Right lobe of liver (tissue), 6 donors: ENCODE data around the gene TSR3. TPM values are rescaled to one million over a fixed set of nuclear protein-coding genes. Genes with fewer than 3 reads are reported as not detected.

ENCODE experiments used
- ATAC-seq, 4 donors: fragments of 200-7000 bp; cut with Tn5 transposase; one replicate each; pipeline ENCODE4 v1.9.1; 2020; ENCODE audit warnings: mild to moderate bottlenecking in 4 of 4, moderate library complexity in 4 of 4
- DNase-seq, 3 donors: peaks; one replicate each; pipeline ENCODE4 v3.0.0-alpha.2; 2020
- H3K27ac ChIP-seq, 3 donors: fragments of 200-600 bp; one replicate each; pipeline ENCODE4 v1.8.0; 2022
- H3K27me3 ChIP-seq, 2 donors: fragments of 200-600 bp; one replicate each; pipeline ENCODE4 v1.8.0; 2022
- H3K36me3 ChIP-seq, 4 donors: fragments of 200-600 bp; sonication (generic) in 1 of 4; one replicate each; pipeline versions ENCODE4 v1.5.1 to v1.8.0; 2017 to 2022; ENCODE audit warnings: control low read depth in 1 of 4
- H3K4me1 ChIP-seq, 4 donors: fragments of 200-600 bp; sonication (generic) in 1 of 4; one replicate each; pipeline versions ENCODE4 v1.5.1 to v1.8.0; 2017 to 2022; ENCODE audit warnings: control low read depth in 1 of 4
- H3K4me3 ChIP-seq, 3 donors: fragments of 200-600 bp; one replicate each; pipeline ENCODE4 v1.8.0; 2022
- H3K9me3 ChIP-seq, 4 donors: fragments of 200-600 bp; sonication (generic) in 1 of 4; one replicate each; pipeline versions ENCODE4 v1.5.1 to v1.8.0; 2017 to 2022; ENCODE audit warnings: control low read depth in 1 of 4
- POLR2A ChIP-seq: fragments of 450-650 bp; IDR thresholded peaks from one replicate; pipeline ENCODE4 v1.6.1; 2017; ENCODE audit warnings: antibody characterized with exemption, mild to moderate bottlenecking
- WGBS: methylation state at CpG from one replicate; pipeline ENCODE4 v1.1.6; 2018; ENCODE audit warnings: low coverage, low lambda C conversion rate; ENCODE audit not compliant: insufficient coverage; ENCODE audit errors: missing lambda C conversion rate; 5-methylcytosine and 5-hydroxymethylcytosine counted together
- intact Hi-C, 2 donors: fragments of 100-400 bp; cut with DNase I; formaldehyde crosslinking; loops; one replicate each; pipeline versions ENCODE4 v1.11.2 to v1.14.1; 2022
- total RNA-seq, 6 experiments: library from RNA; depleted of rRNA in 2 of 6; stranded (reverse); fragments of >200 nt in 2 of 6; fragmentation: NEBNext Ultra II Directional in 3 of 6; extraction: Animal tissue kit (Norgen Biotek cat#: 25700) in 3 of 6; gene quantifications; one replicate each; pipeline versions ENCODE4 v1.1.0 to v1.2.4, GENCODE V29; 2016 to 2023
- TF ChIP-seq, protein P1 (sequence below), 4 donors: fragments of 200-600 bp in 3 of 4; fragments of 450-650 bp in 1 of 4; IDR thresholded peaks; one replicate each; pipeline versions ENCODE4 v1.5.1 to v1.8.0; 2016 to 2022; ENCODE audit warnings: antibody characterized with exemption in 4 of 4, mild to moderate bottlenecking in 2 of 4
- donor health status: DM: no; HTN: yes; CAD: no.
- donor health status: DM: no; HTN: no; CAD: no.
- donor health status: DM: no; HTN: no; CAD: no.
- donor health status: DM: no; HTN: yes; CAD: no.
- donor health status: DM: no; HTN: yes; CAD: no.

The TSR3 gene
- total RNA-seq, 6 experiments from 2014 or later = 20.7 to 66.5 (median 24.5) TPM

DNA sequence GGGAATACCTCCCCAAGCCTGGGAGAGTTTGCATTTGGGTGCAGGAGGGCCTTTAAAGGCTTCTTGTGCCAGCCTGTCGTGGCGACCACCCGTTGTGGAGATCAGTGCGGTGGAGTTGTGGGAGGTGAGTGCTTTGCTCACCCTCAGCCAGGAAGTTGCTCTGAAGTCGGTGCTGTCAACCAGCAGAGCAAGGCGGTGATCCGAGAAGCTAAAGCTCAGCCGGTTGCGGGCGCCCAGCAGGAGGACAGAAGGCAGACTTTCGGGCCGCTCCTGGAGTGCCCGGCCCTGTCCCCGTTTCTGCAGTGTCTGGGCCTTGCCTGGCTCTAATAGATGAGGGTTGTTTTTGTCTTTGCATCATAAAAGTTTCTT lies 40.9 kb downstream of the TSR3 start:
- TF ChIP-seq POLR2A = no peak
- TF ChIP-seq, protein P1, sequence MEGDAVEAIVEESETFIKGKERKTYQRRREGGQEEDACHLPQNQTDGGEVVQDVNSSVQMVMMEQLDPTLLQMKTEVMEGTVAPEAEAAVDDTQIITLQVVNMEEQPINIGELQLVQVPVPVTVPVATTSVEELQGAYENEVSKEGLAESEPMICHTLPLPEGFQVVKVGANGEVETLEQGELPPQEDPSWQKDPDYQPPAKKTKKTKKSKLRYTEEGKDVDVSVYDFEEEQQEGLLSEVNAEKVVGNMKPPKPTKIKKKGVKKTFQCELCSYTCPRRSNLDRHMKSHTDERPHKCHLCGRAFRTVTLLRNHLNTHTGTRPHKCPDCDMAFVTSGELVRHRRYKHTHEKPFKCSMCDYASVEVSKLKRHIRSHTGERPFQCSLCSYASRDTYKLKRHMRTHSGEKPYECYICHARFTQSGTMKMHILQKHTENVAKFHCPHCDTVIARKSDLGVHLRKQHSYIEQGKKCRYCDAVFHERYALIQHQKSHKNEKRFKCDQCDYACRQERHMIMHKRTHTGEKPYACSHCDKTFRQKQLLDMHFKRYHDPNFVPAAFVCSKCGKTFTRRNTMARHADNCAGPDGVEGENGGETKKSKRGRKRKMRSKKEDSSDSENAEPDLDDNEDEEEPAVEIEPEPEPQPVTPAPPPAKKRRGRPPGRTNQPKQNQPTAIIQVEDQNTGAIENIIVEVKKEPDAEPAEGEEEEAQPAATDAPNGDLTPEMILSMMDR (IDR thresholded peaks at IDR 0.05) = no peak
- peak overlapping the region in 1 of 3 donors; percentile 100 for H3K27ac ChIP-seq
- ATAC-seq = no peak
- WGBS = 2% methylated on average over 6 of the region's 14 CpGs
- peaks cover 0 to 24% (median 11%) of the 10 kb centered on the region in 4 donors for H3K4me1 ChIP-seq
- no peaks in the 10 kb centered on the region for H3K27me3 ChIP-seq
- peak in 1 of 3 donors; percentile 46 for DNase-seq
- peak overlapping the region; percentile 67 to 85 (median 68) for H3K4me3 ChIP-seq
- peaks cover 0 to 25% (median 6%) of the 10 kb centered on the region in 4 donors for H3K36me3 ChIP-seq
- intact Hi-C loops = no loop called here
- H3K9me3 ChIP-seq = no peaks in the 10 kb centered on the region

DNA sequence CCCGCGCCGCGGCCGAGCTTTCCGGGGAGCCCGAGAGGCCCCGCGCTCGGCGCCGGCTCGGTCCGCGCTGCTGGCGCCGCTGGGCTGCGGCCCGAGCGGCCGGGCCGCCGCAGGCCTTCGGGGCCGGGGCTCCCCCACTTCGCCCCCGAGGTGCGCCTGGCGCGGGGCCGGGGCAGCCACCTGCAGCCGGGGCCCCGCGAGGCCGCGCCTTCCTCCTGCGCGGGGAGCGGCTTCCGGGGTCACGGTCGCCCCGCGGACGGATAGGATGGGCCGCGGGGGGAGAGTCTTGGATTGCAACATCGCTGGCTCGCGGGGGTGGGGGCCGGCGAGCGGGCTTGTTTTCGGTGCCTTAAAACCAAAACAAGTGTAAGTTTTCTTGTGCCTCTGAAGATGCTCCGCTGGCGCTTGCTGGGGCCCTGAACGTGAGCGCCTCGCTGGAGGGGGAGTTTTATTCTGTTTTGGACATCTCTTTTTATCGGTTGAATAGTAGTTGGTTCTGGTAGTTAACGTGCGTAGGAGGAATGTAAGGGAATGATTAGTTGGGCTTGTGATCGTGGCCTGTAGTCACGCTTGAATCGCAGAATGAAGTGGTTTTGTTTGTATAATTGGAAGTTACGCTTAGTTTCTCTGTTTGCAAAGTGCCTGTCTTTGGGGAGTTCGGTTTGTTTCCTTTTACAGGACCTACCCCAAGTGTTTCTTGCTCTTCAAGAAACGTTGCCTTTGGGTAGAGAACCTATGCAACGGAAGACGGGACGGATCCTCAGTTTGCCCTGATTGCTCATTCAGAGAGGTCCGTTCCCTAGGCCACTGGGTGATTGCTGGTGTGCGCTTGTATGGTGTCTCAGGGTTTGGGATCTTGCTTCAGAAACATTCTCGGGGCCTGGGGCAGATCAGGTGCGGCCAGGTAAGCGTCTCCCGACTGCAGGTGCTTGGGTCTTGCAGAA lies 41.5 kb downstream of the TSR3 start:
- DNase-seq (peak in 2 of 3 donors; percentile 67 to 70), ATAC-seq (peak in 2 of 4 donors; percentile 7 to 17)
- Histone ChIP-seq H3K4me1 (peaks cover 0 to 24% (median 11%) of the 10 kb centered on the region in 4 donors), H3K4me3 (peak overlapping the region; percentile 67 to 85 (median 68)), H3K9me3 (no peaks in the 10 kb centered on the region), H3K27me3 (no peaks in the 10 kb centered on the region), H3K27ac (peak overlapping the region in 2 of 3 donors; percentile 33 to 100), H3K36me3 (peaks cover 0 to 18% (median 3%) of the 10 kb centered on the region in 4 donors)
- TF ChIP-seq, protein P1 (IDR thresholded peaks at IDR 0.05) = no peak
- WGBS = 0% methylated on average over 45 of the region's 77 CpGs
- intact Hi-C loops = no loop called here

GRCh38 chr16:1308977-1309885 lies 42.4 kb downstream of the TSR3 start, which contains the start of gene UBE2I:
UBE2I (plus strand) TSS chr16:1309636; CDS start chr16:1314031, 4,395 bp downstream.
- TF ChIP-seq POLR2A = peak; percentile 61
- TF ChIP-seq, protein P1 (IDR thresholded peaks at IDR 0.05) = no peak
- peak; percentile 85 to 93 (median 88) for ATAC-seq
- WGBS = 0% methylated on average over 12 of the region's 117 CpGs

More at GRCh38 chr16:1308977-1309885, 42.4 kb downstream of the TSR3 start, which contains the start of gene UBE2I:
- Histone ChIP-seq H3K4me1 (peaks cover 0 to 24% (median 11%) of the 10 kb centered on the region in 4 donors), H3K9me3 (no peaks in the 10 kb centered on the region), H3K27ac (peak within 1 kb of the TSS; percentile 99 to 100 (median 100)), H3K4me3 (peak within 1 kb of the TSS; percentile 67 to 85 (median 68)), H3K27me3 (no peaks in the 10 kb centered on the region), H3K36me3 (peaks cover 0 to 9% (median under 1%) of the 10 kb centered on the region in 4 donors)
- intact Hi-C loops = no loop called here
- peak; percentile 94 to 98 (median 96) for DNase-seq
